ENCODE measurements around the gene SND1.

DNA sequence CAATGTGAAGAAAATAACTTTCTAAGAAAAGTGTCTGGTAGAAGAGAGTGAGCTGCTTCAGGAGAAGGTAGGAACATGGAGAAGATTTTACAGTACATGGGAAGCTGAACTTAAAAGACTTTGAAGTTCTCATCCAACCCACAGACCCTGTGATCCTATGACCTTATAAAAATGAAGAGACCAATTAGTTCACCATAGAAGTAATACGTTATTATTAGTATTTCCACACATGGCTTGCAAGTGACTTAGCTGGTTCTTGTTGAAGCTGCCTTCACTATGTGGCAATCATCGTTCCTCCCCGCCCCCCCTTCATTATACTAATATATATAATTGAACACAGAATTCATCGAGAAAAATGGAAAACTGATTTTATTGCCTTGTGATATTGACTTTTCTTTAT is 129.1 kb downstream of the SND1 start:
- TF ChIP-seq, protein P1, sequence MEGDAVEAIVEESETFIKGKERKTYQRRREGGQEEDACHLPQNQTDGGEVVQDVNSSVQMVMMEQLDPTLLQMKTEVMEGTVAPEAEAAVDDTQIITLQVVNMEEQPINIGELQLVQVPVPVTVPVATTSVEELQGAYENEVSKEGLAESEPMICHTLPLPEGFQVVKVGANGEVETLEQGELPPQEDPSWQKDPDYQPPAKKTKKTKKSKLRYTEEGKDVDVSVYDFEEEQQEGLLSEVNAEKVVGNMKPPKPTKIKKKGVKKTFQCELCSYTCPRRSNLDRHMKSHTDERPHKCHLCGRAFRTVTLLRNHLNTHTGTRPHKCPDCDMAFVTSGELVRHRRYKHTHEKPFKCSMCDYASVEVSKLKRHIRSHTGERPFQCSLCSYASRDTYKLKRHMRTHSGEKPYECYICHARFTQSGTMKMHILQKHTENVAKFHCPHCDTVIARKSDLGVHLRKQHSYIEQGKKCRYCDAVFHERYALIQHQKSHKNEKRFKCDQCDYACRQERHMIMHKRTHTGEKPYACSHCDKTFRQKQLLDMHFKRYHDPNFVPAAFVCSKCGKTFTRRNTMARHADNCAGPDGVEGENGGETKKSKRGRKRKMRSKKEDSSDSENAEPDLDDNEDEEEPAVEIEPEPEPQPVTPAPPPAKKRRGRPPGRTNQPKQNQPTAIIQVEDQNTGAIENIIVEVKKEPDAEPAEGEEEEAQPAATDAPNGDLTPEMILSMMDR (IDR thresholded peaks at IDR 0.05) = no peak
- TF ChIP-seq POLR2A (IDR thresholded peaks at IDR 0.05) = no peak
